ENCODE results near the gene TMEM18.

The TMEM18 gene

DNA sequence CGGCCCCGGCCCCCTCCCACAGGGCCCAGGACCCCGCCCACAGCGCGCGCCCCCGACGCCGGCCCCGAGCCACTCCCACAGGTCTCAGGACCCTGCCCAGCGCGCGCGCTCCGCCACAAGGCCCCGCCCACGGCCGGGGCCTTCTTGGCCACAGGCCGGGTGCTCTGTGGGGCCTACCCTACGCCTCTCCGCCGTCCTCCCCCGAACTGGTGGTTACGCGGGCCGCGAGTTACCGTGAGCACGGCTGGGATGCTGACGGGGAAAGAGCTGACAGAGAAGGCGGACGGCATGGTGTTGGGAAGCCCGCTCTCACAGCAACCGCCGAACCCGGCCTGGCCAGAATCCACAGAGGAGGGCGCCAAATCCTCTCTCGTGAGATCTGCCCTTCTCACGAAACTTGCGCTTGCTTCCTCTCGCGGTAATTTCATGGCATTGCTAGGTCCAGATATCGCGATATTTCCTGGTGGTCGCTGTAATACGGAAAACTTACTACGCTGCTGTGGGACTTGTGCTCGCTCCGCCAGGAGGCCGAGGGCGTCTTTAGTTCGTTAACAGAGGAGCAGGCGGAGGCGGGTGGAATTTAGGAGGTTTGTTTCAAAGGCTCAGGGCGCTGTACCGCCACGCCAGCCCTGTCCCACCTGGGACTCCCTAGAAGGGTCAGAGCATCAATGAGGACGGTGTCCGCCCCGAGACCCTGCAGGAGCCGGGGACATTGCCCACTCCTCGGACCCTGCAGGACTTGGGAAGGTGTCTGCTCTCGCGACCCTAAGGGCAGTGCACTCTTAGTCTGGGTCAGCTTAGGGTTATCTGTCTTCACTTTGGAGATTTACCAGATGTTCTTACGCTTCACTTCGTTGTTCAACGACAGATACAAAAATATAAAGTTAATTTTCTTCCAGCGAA is at the start of gene TMEM18:
Gene TMEM18, minus strand, starts transcription at position 351 of the 903 bp plus-strand sequence. Its CDS starts 61 bp downstream, at position 290.
- peak; percentile 89 for DNase-seq (ENCODE audit: low spot score)
- in situ Hi-C loops (cut with MboI; ENCODE audit: low sequenced_read_pairs, unreplicated experiment) = no loop called here
- TF ChIP-seq, protein P1, sequence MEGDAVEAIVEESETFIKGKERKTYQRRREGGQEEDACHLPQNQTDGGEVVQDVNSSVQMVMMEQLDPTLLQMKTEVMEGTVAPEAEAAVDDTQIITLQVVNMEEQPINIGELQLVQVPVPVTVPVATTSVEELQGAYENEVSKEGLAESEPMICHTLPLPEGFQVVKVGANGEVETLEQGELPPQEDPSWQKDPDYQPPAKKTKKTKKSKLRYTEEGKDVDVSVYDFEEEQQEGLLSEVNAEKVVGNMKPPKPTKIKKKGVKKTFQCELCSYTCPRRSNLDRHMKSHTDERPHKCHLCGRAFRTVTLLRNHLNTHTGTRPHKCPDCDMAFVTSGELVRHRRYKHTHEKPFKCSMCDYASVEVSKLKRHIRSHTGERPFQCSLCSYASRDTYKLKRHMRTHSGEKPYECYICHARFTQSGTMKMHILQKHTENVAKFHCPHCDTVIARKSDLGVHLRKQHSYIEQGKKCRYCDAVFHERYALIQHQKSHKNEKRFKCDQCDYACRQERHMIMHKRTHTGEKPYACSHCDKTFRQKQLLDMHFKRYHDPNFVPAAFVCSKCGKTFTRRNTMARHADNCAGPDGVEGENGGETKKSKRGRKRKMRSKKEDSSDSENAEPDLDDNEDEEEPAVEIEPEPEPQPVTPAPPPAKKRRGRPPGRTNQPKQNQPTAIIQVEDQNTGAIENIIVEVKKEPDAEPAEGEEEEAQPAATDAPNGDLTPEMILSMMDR (IDR thresholded peaks at IDR 0.05; ENCODE audit: borderline replicate concordance, control extremely low read depth, extremely low read depth, insufficient read depth, missing control alignments) = peak; percentile 18

DNA sequence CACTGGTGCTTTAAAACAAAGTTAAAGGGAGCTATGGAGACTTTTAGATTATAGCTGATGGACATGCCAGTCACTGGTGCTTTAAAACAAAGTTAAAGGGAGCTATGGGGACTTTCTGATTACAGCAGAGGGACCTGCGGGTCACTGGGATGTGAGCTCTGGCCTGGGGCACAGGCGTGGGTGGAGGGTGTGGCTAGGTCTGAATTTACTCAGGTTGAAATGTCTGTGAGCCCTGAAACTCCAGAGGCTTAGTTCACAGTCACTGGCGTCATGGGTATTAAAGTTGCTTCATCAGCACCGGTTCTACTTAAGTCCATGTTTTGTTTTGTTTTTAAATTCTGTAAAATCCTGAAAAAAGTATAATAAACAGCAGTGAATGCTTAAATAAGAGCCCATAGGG is 49.0 kb upstream of the TMEM18 start:
- peak; percentile 61 for DNase-seq (ENCODE audit: low spot score)
- TF ChIP-seq, protein P1 (IDR thresholded peaks at IDR 0.05; ENCODE audit: borderline replicate concordance, control extremely low read depth, extremely low read depth, insufficient read depth, missing control alignments) = no peak
- in situ Hi-C loops (cut with MboI; ENCODE audit: low sequenced_read_pairs, unreplicated experiment) = no loop called here

DNA sequence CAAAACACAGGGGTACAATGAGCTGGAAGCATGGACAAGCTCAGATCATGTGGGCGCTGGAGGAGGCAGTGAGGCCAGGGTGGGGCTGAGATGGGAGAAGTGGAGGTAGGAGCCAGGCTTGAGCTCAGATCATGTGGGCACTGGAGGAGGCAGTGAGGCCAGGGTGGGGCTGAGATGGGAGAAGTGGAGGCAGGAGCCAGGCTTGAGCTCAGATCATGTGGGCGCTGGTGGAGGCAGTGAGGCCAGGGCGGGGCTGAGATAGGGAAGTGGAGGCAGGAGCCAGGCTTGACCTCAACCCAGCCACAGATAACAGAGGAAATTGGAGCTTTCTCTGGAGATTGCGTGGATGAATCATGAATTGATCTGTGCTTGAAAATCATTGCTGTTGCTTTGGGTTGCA is 48.3 kb upstream of the TMEM18 start:
- TF ChIP-seq, protein P1 (IDR thresholded peaks at IDR 0.05; ENCODE audit: borderline replicate concordance, control extremely low read depth, extremely low read depth, insufficient read depth, missing control alignments) = no peak
- in situ Hi-C loops (cut with MboI; ENCODE audit: low sequenced_read_pairs, unreplicated experiment) = no loop called here
- no peak for DNase-seq (ENCODE audit: low spot score)

DNA sequence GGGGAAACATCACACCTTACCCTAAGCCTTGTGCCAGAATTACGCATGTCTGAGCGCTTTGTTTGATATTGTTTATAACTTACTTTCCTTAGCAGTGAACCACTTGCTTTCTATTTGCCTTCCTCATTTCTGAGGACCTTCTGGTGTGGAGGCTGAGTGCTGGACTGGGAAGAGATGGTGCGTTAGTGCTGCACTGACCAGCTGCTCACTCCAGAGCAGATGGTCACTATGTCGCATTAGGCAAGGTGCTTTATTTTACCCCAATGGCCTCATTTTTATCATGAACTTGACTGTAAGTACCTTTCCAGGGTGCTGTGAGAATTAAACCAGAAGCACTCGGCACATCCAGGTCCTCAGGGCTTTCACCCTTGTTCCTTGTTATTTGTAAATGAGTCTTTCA is 46.6 kb upstream of the TMEM18 start:
- in situ Hi-C loops (cut with MboI; ENCODE audit: low sequenced_read_pairs, unreplicated experiment) = no loop called here
- TF ChIP-seq, protein P1 (IDR thresholded peaks at IDR 0.05; ENCODE audit: borderline replicate concordance, control extremely low read depth, extremely low read depth, insufficient read depth, missing control alignments) = no peak
- DNase-seq (ENCODE audit: low spot score) = no peak

DNA sequence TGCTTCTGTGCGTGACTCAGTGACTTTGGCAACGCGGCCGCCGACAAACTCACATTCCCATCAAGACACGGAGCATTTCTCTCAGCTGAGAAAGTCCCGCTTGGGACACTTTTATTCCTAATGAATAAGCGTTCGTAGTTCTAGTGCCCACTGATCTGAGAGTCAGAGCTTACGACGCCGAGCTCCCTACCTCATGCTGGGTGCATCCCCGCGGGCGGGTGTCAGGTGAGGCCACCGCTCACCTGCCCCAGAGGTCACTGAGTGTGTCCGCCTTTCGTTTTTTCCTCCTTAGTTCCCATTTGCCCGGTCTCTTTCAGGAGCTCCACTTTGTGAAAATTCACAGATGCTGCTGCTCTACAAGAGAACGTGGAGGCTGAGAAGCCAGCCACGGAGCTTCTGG is 43.6 kb upstream of the TMEM18 start:
- in situ Hi-C loops (cut with MboI; ENCODE audit: low sequenced_read_pairs, unreplicated experiment) = no loop called here
- no peak for DNase-seq (ENCODE audit: low spot score)
- TF ChIP-seq, protein P1 (IDR thresholded peaks at IDR 0.05; ENCODE audit: borderline replicate concordance, control extremely low read depth, extremely low read depth, insufficient read depth, missing control alignments) = no peak

DNA sequence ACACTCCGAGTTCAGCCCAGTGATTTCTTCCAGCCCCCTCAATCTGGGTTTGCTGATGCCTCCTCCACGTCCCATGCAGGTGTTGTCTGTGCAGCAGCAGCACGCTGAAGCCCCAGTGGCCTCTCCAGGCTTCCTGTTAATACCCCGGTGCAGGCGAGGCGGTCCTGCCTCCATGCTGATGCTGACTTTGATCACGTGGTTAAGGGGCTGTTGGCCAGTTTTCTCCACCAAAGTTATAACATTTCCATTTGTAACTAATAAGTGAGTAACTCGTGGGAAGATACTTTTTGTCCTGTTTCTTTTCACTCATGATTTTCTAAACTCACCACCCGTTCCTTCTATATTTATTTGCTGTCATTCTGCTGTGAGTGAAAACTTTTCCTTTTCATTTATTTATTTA is 42.5 kb upstream of the TMEM18 start:
- DNase-seq (ENCODE audit: low spot score) = no peak
- in situ Hi-C loops (cut with MboI; ENCODE audit: low sequenced_read_pairs, unreplicated experiment) = no loop called here
- TF ChIP-seq, protein P1 (IDR thresholded peaks at IDR 0.05; ENCODE audit: borderline replicate concordance, control extremely low read depth, extremely low read depth, insufficient read depth, missing control alignments) = no peak
